ENCODE results near the gene RAVER1.

GRCh38 chr19:10327793-10328192 lies 5.5 kb downstream of the RAVER1 start:
- TF ChIP-seq, protein P1, sequence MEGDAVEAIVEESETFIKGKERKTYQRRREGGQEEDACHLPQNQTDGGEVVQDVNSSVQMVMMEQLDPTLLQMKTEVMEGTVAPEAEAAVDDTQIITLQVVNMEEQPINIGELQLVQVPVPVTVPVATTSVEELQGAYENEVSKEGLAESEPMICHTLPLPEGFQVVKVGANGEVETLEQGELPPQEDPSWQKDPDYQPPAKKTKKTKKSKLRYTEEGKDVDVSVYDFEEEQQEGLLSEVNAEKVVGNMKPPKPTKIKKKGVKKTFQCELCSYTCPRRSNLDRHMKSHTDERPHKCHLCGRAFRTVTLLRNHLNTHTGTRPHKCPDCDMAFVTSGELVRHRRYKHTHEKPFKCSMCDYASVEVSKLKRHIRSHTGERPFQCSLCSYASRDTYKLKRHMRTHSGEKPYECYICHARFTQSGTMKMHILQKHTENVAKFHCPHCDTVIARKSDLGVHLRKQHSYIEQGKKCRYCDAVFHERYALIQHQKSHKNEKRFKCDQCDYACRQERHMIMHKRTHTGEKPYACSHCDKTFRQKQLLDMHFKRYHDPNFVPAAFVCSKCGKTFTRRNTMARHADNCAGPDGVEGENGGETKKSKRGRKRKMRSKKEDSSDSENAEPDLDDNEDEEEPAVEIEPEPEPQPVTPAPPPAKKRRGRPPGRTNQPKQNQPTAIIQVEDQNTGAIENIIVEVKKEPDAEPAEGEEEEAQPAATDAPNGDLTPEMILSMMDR (IDR thresholded peaks at IDR 0.05), result no peak
- no peak for TF ChIP-seq POLR2A (IDR thresholded peaks at IDR 0.05)

All from thyroid gland (tissue), 4 donors.